ENCODE results near the gene TPSD1. TPM values are rescaled to one million over a fixed set of nuclear protein-coding genes. Genes with fewer than 3 reads are reported as not detected.

The TPSD1 gene
- total RNA-seq, 3 donors from 2014 or later = 0.38 TPM; not detected in 2

DNA sequence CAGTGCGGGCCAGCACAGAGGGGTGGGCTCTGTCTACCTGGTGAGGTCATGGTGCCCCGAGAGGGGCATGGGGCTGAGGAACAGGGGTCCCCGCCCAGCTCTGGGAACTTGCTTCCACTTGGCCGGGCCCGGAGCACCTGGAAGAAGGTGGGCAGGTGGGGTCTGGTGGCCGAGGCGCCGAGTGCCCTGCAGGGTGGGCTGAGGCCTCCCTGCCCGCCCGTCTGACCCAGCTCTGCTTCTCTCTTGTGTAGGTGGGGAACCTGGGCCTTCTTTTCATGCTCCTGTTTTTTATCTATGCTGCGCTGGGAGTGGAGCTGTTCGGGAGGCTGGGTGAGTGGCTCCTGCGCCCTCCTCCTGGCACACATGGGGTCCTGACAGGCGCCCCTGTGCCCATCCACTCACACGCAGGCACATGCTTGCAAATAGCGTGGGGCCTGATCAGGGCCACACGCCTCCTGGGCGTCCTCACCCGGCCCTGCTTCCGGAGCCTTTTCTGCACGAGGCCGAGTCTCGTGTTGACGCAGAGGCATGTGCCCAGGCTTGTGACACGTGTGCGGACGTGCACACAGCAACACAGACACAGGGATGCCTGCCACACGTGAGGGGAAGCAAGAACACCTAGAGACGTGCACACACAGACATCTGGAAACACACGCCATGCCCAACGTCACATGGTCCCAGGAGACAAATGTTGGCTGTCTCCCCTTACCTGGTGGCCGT lies 39.0 kb upstream of the TPSD1 start:
- no peaks in the 10 kb centered on the region for H3K27me3 Mint-ChIP-seq (ENCODE audit: low read depth)
- no peaks in the 10 kb centered on the region for H3K9me3 Mint-ChIP-seq
- no peaks in the 10 kb centered on the region for H3K4me1 Mint-ChIP-seq (ENCODE audit: low read depth)
- H3K4me3 Mint-ChIP-seq = no peak overlapping the region
- ATAC-seq (no peak), DNase-seq (no peak)
- no peaks in the 10 kb centered on the region for H3K36me3 Mint-ChIP-seq (ENCODE audit: insufficient read depth)

DNA sequence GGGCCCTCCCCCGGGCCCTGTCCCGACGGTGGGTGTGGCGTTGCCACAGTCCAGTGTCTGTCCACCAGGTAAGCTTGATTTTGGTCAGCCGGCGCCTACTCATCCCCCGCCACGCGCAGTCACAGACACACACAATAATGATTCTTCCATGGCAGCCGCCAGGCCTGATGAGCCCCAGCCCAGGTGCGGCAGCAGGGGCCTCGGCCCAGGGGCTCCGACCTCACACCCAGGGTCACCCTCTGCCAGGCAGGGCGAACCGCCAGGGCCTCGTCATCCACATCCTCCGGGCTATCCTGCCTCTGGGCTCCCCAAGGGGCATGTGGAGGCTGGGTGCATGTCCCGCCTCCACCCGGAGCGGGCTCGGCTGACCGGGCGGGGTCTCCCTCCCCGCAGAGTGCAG lies 38.3 kb upstream of the TPSD1 start:
- Mint-ChIP-seq H3K4me3 (no peak overlapping the region), H3K36me3 (ENCODE audit: insufficient read depth) (no peaks in the 10 kb centered on the region), H3K9me3 (no peaks in the 10 kb centered on the region), H3K4me1 (ENCODE audit: low read depth) (no peaks in the 10 kb centered on the region), H3K27me3 (ENCODE audit: low read depth) (no peaks in the 10 kb centered on the region)
- DNase-seq = no peak
- ATAC-seq = no peak

DNA sequence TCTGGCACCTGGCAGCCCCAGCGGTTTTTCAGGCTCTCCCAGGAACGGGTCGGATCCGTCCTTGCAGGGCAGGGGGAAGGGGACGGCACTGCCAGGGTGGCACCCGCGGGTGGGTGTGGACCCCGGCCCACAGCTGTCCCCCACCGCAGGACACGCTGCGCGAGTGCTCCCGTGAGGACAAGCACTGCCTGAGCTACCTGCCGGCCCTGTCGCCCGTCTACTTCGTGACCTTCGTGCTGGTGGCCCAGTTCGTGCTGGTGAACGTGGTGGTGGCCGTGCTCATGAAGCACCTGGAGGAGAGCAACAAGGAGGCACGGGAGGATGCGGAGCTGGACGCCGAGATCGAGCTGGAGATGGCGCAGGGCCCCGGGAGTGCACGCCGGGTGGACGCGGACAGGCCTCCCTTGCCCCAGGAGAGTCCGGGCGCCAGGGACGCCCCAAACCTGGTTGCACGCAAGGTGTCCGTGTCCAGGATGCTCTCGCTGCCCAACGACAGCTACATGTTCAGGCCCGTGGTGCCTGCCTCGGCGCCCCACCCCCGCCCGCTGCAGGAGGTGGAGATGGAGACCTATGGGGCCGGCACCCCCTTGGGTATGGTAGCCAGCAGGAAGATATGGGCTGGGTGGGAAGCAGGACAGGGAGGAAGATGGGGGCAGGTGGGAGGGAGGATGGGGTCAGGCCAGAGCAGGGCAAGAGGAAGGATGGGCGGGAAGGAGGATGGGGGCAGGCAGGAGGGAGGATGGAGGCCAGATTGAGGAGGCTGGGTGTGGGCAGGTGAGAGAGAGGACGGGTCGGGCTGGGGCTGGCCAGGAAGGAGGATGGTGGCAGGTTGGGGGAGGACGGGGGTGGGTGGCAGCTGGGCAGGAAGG lies 37.6 kb upstream of the TPSD1 start:
- Mint-ChIP-seq H3K4me1 (ENCODE audit: low read depth) (no peaks in the 10 kb centered on the region), H3K27me3 (ENCODE audit: low read depth) (no peaks in the 10 kb centered on the region), H3K36me3 (ENCODE audit: insufficient read depth) (no peaks in the 10 kb centered on the region), H3K9me3 (no peaks in the 10 kb centered on the region), H3K4me3 (no peak overlapping the region)
- DNase-seq (no peak), ATAC-seq (no peak)

DNA sequence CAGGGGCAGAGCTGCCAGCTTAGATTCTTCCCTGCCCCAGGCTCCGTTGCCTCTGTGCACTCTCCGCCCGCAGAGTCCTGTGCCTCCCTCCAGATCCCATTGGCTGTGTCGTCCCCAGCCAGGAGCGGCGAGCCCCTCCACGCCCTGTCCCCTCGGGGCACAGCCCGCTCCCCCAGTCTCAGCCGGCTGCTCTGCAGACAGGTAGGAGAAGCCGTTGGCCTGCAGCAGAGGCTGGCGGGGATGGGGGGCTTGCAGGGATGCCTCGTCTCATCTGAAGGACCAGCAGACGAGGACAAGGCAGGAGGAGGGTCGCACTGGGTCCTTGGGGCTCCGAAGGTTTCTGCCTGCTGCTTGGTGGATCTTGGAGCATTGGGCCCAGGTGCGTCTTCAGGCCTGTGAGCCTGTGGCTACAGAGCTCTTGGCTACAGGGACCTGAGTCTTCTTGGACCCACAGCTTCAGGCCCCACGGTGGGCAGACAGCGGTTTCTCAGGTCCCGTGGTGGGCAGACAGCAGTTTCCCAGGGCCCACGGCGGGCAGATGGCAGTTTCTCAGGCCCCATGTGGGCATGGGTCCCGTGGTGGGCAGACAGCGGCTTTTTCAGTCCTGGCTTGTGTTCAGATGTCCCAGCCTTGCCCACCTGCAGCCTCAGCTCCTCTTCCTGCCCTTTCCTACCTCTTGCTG lies 36.8 kb upstream of the TPSD1 start:
- no peaks in the 10 kb centered on the region for H3K9me3 Mint-ChIP-seq
- H3K36me3 Mint-ChIP-seq (ENCODE audit: insufficient read depth) = no peaks in the 10 kb centered on the region
- DNase-seq (no peak), ATAC-seq (no peak)
- H3K4me1 Mint-ChIP-seq (ENCODE audit: low read depth) = no peaks in the 10 kb centered on the region
- peaks cover 2% of the 10 kb centered on the region for H3K27me3 Mint-ChIP-seq (ENCODE audit: low read depth)
- no peak overlapping the region for H3K4me3 Mint-ChIP-seq

DNA sequence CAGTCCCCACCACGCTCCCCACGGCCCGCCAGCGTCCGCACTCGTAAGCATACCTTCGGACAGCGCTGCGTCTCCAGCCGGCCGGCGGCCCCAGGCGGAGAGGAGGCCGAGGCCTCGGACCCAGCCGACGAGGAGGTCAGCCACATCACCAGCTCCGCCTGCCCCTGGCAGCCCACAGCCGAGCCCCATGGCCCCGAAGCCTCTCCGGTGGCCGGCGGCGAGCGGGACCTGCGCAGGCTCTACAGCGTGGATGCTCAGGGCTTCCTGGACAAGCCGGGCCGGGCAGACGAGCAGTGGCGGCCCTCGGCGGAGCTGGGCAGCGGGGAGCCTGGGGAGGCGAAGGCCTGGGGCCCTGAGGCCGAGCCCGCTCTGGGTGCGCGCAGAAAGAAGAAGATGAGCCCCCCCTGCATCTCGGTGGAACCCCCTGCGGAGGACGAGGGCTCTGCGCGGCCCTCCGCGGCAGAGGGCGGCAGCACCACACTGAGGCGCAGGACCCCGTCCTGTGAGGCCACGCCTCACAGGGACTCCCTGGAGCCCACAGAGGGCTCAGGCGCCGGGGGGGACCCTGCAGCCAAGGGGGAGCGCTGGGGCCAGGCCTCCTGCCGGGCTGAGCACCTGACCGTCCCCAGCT lies 35.7 kb upstream of the TPSD1 start:
- Mint-ChIP-seq H3K27me3 (ENCODE audit: low read depth) (peaks cover 2% of the 10 kb centered on the region), H3K4me1 (ENCODE audit: low read depth) (no peaks in the 10 kb centered on the region), H3K9me3 (no peaks in the 10 kb centered on the region), H3K4me3 (no peak overlapping the region), H3K36me3 (ENCODE audit: insufficient read depth) (no peaks in the 10 kb centered on the region)
- no peak for ATAC-seq
- DNase-seq = no peak

DNA sequence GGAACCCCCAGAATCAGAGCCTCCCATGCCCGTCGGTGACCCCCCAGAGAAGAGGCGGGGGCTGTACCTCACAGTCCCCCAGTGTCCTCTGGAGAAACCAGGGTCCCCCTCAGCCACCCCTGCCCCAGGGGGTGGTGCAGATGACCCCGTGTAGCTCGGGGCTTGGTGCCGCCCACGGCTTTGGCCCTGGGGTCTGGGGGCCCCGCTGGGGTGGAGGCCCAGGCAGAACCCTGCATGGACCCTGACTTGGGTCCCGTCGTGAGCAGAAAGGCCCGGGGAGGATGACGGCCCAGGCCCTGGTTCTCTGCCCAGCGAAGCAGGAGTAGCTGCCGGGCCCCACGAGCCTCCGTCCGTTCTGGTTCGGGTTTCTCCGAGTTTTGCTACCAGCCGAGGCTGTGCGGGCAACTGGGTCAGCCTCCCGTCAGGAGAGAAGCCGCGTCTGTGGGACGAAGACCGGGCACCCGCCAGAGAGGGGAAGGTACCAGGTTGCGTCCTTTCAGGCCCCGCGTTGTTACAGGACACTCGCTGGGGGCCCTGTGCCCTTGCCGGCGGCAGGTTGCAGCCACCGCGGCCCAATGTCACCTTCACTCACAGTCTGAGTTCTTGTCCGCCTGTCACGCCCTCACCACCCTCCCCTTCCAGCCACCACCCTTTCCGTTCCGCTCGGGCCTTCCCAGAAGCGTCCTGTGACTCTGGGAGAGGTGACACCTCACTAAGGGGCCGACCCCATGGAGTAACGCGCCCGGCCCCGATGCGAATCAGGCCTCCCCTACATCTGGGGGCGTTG lies 34.8 kb upstream of the TPSD1 start:
- no peaks in the 10 kb centered on the region for H3K4me1 Mint-ChIP-seq (ENCODE audit: low read depth)
- no peak overlapping the region for H3K4me3 Mint-ChIP-seq
- no peaks in the 10 kb centered on the region for H3K9me3 Mint-ChIP-seq
- no peak for DNase-seq
- no peak for ATAC-seq
- H3K27me3 Mint-ChIP-seq (ENCODE audit: low read depth) = peaks cover 2% of the 10 kb centered on the region
- no peaks in the 10 kb centered on the region for H3K36me3 Mint-ChIP-seq (ENCODE audit: insufficient read depth)

DNA sequence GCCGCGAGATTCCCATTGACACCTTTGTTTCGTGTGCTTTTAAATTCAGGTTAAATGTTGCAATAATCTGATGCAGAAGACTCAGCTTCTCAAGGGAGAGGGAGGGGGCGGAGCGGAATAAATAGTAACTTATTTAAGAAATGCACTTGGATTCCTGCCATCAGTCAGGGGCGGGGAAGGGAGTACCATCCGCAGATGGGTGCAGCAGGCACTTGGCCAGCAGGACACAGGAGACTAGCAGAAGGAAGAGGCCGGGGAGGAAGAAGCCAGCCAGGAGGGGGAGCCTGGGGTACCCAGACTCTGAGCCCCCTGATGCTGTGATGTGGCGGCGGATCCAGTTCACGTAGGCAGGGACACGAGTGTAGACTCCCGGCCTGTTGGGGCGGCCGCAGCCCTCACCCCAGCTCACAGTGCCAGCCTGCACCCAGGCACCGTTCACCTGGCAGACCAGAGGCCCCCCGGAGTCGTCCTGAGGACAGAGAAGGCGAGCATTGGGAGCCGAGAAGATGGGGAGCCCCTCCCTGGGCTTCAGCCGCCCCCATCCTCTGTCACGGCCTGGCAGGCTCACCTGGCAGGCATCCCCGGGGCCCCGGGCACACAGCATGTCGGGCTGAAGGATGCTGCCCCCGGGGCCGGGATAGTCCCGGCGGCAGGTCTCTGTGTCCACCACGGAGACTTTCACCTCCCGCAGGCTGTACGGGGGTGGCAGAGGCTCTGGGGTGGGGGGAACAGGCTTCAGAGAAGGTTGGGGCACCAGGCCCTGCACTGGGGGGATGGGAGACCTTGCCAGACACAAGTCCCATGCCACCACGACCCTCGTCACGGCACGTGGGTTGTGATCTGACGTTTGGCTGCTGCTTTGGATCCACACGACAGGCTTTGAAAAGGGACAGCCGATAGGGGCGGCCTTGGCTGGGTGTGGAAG lies 34.0 kb upstream of the TPSD1 start:
- ATAC-seq = no peak
- Mint-ChIP-seq H3K27me3 (ENCODE audit: low read depth) (peaks cover 2% of the 10 kb centered on the region), H3K9me3 (no peaks in the 10 kb centered on the region), H3K4me3 (no peak overlapping the region), H3K36me3 (ENCODE audit: insufficient read depth) (no peaks in the 10 kb centered on the region), H3K4me1 (ENCODE audit: low read depth) (no peaks in the 10 kb centered on the region)
- DNase-seq = no peak

DNA sequence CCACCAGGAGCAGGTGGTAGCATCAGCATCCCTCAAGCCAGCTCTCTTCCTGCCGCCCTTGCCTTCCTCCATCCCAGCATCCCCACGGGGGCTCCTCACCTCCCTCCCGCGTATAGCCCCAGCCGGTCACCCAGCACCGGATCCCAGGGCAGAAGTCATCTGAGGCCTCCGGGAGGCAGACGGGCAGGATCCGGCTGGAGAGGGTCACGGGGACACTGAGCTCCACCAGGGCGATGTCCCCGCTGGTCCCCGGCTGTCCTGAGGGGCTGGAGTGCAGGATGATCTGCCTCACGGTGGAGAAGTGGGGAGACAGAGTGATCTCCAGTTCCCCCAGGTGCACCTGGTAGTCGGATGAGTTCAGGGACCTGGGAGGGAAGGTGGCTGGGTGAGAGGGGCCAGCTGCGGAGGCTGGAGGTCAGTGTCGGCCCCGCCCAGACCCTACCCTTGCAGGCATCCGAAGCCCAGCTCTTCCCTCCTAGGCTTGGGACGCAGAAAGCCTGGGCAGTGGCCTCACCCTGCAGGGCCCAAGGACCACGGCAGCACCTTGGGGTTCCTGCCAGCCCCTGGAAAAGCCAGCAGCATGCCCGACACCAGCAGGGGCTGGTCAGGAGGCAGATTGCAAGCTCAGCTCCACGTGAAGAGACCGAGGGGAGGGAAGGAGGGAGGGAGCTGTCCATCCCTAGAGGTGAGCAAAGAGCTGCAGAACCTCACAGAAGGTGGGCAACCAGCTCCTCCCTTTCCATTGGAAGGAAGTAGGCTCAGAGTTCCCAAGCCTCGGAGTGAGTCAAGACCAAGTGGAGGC lies 33.1 kb upstream of the TPSD1 start:
- no peak overlapping the region for H3K4me3 Mint-ChIP-seq
- ATAC-seq (no peak), DNase-seq (no peak)
- H3K4me1 Mint-ChIP-seq (ENCODE audit: low read depth) = no peaks in the 10 kb centered on the region
- H3K36me3 Mint-ChIP-seq (ENCODE audit: insufficient read depth) = no peaks in the 10 kb centered on the region
- H3K9me3 Mint-ChIP-seq = no peaks in the 10 kb centered on the region
- peaks cover 5% of the 10 kb centered on the region for H3K27me3 Mint-ChIP-seq (ENCODE audit: low read depth)

DNA sequence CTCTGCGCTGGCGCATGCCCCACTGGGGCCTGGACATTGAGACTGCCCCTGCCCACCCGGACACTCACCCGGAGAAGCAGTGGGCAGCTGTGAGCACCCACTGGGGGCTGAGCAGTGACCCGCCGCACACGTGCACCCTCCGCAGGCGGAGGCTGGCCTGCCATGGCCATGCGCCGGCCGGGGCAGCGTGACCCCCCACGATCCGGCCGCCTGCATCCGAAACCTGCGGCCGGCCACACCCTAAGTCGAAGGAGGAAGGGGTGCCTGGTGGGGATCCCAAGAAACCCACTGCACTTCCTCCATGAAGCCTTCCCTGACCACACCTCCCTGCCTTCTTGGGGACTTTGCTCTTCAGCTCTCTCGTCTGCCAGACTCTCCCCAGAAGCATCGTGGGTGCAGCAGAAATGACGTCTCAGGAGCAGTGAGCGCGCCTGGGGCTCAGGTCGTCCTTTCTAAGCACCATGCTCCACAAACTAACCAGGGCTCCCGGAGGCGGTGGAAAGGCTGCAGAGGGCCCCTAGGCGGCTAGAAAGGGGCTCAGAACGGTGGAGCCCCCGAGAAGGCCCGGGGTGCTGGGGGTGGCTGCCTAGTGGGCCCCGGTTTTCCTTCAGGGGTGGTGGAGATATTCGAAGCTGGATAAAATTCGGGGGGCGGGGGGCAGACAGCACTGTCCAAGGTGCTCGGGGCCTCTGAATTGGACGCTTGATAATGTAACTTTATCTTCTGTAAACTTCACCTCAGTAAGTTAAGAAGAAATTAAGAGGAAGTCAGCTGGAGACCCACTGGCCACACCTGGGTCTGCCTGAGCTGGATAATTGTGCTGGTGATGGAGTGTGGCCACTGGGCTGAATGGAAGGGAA lies 32.3 kb upstream of the TPSD1 start:
- ATAC-seq = no peak
- Mint-ChIP-seq H3K27me3 (ENCODE audit: low read depth) (peaks cover 5% of the 10 kb centered on the region), H3K9me3 (no peaks in the 10 kb centered on the region), H3K4me3 (no peak overlapping the region), H3K36me3 (ENCODE audit: insufficient read depth) (no peaks in the 10 kb centered on the region), H3K4me1 (ENCODE audit: low read depth) (no peaks in the 10 kb centered on the region)
- peak; percentile 4 for DNase-seq

DNA sequence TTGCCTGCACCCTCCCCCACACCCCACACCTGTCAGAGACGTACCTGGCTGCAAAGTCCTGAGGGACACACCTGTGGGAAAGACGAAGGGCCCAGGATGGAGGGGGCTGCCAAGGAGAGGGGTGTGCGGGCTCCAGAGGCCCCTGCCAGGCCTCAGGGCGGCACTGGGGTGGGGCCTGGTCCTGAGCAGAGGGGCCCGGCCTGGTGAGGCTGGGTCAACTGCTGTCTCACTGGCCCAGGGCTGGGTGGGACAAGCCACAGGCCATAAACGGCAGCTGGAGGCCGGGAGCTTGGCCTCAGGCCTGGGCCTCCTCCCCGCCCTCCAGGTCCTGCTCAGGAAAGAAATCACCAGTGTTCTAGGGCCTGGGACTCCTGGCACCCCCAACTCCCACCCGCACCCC lies 31.3 kb upstream of the TPSD1 start:
- no peaks in the 10 kb centered on the region for H3K36me3 Mint-ChIP-seq (ENCODE audit: insufficient read depth)
- H3K4me1 Mint-ChIP-seq (ENCODE audit: low read depth) = no peaks in the 10 kb centered on the region
- no peak overlapping the region for H3K4me3 Mint-ChIP-seq
- no peaks in the 10 kb centered on the region for H3K9me3 Mint-ChIP-seq
- DNase-seq (peak; percentile 2), ATAC-seq (no peak)
- H3K27me3 Mint-ChIP-seq (ENCODE audit: low read depth) = peaks cover 5% of the 10 kb centered on the region

DNA sequence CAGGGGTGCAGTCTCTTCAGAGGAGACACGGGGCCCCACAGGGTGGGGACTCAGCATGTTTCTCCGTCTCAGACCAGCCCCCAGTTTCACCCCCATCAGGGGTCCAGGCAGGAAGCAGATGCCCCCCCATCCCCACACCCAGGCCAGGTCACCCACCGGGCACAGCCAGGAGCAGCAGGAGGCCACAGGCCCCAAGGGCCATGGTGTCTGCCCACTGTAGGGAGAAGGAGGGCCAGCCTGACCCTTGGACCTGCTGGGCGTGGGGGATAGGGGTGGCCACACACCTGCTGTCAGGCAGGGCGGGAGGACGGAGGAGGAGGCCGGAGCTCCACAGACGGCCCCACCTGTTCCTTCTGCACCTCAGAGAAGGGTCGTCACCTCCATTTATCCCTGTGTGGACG lies 30.8 kb upstream of the TPSD1 start, which contains the start of gene TPSG1:
Gene TPSG1 (minus strand): TSS at position 218 of the 401 bp plus-strand sequence. CDS start 16 bp downstream, at position 202.
- Mint-ChIP-seq H3K36me3 (ENCODE audit: insufficient read depth) (no peaks in the 10 kb centered on the region), H3K4me3 (no peak within 1 kb of the TSS), H3K9me3 (no peaks in the 10 kb centered on the region), H3K4me1 (ENCODE audit: low read depth) (no peaks in the 10 kb centered on the region), H3K27me3 (ENCODE audit: low read depth) (peaks cover 5% of the 10 kb centered on the region)
- peak; percentile 3 for DNase-seq
- no peak for ATAC-seq

All from activated T-cell treated with anti-CD3 and anti-CD28 coated beads, Interleukin-2, amount 50 U/mL, for 4 hours (primary cell).